ENCODE measurements around the gene PRR19.
"Not testable (repeated sequence)": the region's sequence is repeated elsewhere in the genome, so short reads cannot be mapped to it uniquely, and the experiment has no call there.

Gene PRR19, protein sequence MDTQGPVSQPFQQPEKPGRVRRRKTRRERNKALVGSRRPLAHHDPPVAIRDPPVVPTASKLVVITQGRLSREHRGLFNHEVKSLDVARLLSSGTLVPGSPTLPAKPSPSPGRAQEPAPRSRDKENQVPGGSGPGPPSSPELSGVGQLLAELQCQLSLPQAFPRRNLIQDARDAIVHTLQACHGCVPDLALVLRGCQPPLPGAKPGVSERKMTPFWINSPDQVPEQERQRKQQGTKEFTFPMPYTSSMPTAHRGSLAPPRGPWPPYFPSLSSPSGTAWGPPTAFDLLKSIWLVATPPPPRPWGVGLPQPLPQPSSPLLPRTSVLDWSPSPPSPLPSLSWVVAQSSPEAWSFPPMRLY

DNA sequence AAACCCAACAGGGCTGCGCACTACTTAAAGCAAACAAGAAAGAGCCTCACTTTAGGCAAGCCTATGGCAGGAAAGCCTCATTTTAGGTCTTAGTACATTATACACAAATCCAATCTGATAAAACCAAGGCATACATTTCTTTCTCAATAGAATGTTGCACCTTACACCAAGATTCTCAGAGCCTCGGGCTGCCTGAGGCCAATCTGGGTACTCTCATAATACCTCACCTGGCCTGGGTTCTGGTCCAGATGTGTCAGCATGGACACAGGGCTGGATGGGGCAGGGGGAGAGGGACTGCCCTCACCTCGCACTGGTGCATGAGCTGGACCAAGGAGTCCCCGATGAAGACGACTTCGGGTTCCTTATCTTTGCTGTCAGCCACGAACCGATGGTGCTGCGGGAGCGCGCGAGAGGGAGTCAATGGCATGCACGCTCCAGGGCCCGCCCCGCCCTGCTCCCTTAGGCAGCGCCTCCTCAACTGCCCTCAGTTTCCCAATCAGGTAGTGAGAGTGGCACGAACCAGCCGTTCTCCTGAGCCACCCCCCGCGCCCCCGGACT, at the start of gene PRR19:
Gene PRR19, plus strand, starts transcription at position 487 of the 558 bp plus-strand sequence. CDS start 7,453 bp downstream, outside the sequence.
- Mint-ChIP-seq H3K27ac (peak within 1 kb of the TSS; percentile 90), H3K9me3 (ENCODE audit: low read depth) (no peaks in the 10 kb centered on the region), H3K4me3 (peak within 1 kb of the TSS; percentile 89), H3K36me3 (no peaks in the 10 kb centered on the region), H3K4me1 (ENCODE audit: low read depth) (peaks cover 19% of the 10 kb centered on the region), H3K27me3 (no peaks in the 10 kb centered on the region)

DNA sequence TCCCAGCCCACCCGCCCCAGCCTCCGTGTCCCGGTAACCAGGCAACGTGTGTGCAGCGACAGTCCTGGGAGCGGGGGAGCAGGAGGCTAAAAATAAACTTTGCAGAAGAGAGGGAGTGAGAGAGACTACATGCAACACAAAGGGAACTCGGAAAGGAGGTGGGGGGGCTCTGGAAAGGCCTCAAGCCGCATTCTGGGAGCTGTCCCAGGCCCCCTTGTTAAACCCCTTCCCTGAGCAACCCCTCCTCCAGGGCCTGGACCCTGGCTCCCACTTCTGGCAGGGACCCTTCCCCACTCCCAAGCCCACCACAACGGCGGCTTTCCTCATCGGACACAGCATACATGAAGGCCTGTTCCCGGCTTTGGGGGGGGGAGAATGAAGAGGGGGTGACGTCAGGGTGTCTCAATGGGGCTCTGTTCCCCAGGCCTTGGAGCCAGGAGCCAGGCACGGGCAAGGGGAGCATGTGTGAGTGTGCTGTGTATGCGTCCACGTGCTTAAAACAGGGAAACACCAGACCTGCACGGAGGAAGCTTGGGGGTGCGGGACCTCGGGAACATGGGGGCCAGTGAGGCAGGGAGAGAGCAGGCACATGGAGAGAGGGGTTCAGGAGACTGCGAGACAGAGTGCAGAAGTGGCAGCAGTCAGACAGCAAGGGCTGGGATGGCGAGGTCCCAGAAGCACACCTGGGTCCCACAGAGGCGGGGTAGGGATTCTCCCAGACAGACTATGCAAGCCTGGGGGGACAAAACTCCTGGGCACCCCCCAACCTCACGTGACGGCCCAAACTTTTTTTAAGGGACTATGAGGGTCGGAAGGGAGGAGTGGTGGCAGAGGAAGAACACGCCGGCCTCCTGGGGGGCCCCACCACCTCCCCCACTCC, 49.3 kb upstream of the PRR19 start:
- Mint-ChIP-seq H3K27ac (peak overlapping the region; percentile 98), H3K4me3 (peak overlapping the region; percentile 98), H3K27me3 (no peaks in the 10 kb centered on the region), H3K4me1 (ENCODE audit: low read depth) (peaks cover 20% of the 10 kb centered on the region), H3K36me3 (no peaks in the 10 kb centered on the region), H3K9me3 (ENCODE audit: low read depth) (no peaks in the 10 kb centered on the region)

DNA sequence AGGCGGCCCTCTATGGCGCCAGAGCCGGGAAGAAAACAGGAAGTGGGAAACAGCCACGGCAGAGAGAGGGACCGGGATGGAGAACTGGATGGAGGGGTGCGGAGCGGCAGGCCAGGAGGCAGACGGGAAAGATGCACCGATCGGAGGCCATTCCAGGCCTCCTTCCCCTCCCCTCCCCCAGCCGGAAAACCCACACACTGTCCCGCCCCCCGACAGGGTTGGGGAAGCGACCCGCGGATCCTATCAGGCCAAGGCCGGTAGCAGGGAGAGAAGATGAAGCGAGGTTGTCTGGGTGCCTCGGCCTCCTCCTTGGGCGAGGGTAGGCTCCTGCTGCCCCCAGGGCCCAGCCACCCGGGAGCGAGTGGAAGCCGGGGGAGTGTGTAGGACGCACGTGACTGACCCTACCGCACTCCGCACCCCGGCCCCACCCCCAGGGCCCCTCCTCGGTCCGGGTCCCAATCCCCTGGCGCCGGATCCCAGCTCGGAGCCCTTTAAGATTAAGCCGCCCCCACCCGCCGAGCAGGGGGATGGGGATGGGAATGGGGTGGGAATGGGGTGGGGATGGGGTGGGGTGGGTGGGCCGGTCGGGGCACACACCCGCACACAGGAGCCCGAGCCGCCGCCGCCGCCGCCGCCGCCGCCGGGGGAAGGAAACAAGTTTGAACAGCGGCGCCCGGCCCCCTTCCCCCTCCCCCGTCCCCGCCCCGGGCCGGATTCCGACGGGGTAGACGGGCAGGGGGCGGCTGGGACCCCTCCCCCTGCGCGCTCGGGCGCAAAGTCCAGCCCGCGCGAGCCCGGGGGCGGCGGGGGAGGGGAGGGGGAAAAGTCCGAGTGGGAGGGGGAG, 48.5 kb upstream of the PRR19 start:
- Mint-ChIP-seq H3K4me3 (peak overlapping the region; percentile 98), H3K9me3 (ENCODE audit: low read depth) (no peaks in the 10 kb centered on the region), H3K36me3 (no peaks in the 10 kb centered on the region), H3K27me3 (no peaks in the 10 kb centered on the region), H3K27ac (peak overlapping the region; percentile 98), H3K4me1 (ENCODE audit: low read depth) (peaks cover 20% of the 10 kb centered on the region)

DNA sequence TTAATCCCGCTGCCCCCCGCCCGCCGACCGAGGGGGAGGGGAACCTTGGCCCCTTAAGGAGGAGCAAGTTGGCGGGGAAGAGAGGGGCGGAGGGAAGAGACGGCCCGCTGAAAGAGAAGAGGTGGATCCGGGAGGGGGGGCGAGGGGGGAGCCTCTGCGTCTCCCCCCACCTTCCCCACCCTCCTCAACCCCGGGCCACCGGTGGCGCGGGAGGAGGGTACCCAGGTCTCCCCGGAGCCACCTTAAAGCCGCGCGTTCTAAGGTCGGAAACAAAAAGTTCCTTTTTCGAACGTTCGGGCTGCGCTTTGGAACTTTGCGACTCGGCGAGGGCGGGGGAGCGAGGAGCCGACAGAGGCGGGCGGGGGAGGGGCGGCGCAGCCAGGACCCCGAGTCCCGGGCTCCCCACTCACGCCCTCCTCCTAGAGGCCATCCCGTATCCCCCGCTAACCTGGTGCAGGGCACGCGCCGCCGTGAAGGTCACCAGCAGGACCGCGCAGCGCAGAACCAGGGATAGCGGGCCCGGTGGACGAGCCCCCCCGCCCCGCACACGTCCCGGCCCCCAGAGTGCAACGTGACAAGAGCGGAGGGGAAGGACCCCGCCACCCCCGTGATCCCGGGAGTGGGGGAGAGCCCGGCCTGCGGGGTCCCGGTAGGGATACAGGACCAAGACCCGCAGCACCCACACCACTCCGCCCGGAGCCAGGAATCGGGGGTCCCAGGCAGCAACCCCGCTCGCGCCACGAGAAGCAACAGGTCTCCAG, 47.7 kb upstream of the PRR19 start:
- no peaks in the 10 kb centered on the region for H3K9me3 Mint-ChIP-seq (ENCODE audit: low read depth)
- no peaks in the 10 kb centered on the region for H3K36me3 Mint-ChIP-seq
- no peaks in the 10 kb centered on the region for H3K27me3 Mint-ChIP-seq
- H3K4me3 Mint-ChIP-seq: peak overlapping the region; percentile 84
- peak overlapping the region; percentile 16 for H3K27ac Mint-ChIP-seq
- peaks cover 20% of the 10 kb centered on the region for H3K4me1 Mint-ChIP-seq (ENCODE audit: low read depth)

DNA sequence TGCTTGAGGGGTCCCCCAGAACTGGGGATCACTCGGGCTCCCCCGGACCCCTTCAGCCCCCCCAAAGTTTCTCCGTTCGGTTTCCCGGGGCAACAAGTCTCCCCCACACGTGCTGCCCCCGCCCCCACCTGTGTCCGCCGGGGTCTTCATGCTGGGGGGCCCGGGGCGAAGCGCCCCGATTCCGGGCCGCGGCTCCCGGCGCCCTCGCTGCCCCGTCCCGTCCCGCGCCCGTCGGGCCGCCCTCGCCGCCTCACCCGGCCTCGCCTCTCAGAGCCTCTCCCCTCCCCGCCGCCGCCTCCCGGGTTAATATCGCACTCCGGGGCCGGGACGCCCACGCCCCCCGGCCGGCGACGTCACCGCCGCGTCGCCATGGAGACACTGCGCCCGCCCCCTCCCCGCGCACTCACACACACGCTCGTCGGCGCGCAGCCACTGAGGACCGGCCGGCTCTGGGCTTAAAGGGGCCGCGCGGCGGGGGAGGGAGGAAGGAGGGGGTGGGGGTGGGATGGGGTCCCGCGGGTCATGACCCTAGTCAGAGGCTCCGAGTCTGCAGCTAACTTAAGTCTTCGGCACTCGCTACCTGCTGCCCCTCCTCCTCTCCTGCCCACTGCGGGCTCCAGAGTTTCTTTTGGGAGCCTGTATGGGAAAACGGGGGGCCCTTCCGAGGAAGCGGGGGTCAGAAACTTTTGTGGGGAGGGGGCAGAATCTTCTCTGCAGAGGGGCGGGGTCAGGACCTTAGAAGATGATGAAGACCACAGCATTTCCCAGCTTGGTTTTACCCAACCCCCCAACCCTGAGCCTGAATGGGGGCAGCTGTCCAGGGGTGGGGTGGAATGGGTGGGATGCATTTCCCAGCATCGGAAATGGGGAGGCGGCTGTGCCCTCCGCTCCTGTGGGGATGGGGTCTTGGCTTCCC, 46.8 kb upstream of the PRR19 start, which contains the start of gene ERF:
Gene ERF, minus strand, starts transcription at position 279 of the 916 bp plus-strand sequence. Its CDS starts 129 bp downstream, at position 150.
- H3K27me3 Mint-ChIP-seq: no peaks in the 10 kb centered on the region
- peaks cover 17% of the 10 kb centered on the region for H3K4me1 Mint-ChIP-seq (ENCODE audit: low read depth)
- no peaks in the 10 kb centered on the region for H3K9me3 Mint-ChIP-seq (ENCODE audit: low read depth)
- H3K27ac Mint-ChIP-seq: peak within 1 kb of the TSS; percentile 68
- peak within 1 kb of the TSS; percentile 84 for H3K4me3 Mint-ChIP-seq
- no peaks in the 10 kb centered on the region for H3K36me3 Mint-ChIP-seq

DNA sequence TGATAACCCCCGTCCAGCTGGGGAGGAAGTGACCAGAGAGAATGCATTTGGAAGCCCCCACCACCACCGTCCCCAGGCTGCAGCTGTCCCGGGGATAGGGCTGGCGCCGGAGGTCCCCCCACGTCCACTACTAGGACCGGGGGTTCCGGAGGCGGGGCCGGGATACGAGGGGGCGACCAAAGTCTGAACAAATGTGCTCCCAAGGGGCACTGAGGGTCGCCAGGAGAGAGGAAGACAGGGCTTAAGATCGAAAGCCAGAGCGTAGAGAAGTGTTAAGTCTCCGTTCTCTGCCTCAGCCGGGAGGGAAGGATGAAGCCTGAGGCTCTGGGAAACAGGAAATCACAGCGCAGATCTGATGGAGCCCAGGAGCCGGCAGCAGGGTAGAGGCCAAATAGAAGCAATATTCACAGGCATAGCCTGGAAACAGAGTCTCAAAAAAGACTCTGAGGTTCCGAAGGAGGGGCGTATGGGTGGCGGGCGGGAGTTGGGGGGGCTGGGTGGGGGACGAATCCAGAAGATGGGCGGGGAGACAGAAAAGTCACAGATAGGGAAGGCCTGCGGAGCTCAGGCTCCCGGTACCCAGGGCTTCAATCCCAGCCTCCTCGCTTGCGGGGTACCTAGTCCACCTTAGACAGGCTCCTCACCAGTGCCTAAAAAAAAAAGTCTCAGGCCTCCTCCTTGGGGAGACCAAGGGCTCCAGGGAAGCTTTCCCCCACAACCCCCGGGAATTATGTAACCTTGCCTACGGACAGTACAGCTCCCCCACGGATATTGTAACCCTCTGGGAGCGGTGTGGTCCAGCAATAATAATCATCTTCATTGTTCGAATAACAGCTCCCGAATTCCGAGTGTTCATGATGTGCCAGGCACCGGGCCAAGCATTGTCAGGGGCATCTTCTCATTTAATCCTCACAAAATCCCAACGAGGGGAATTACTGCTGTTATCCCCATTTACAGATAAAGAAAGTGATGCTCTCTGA, 45.9 kb upstream of the PRR19 start:
- H3K9me3 Mint-ChIP-seq (ENCODE audit: low read depth): no peaks in the 10 kb centered on the region
- peak overlapping the region; percentile 64 for H3K27ac Mint-ChIP-seq
- H3K4me3 Mint-ChIP-seq: peak overlapping the region; percentile 84
- H3K4me1 Mint-ChIP-seq (ENCODE audit: low read depth): peaks cover 13% of the 10 kb centered on the region
- H3K27me3 Mint-ChIP-seq: no peaks in the 10 kb centered on the region
- H3K36me3 Mint-ChIP-seq: no peaks in the 10 kb centered on the region

DNA sequence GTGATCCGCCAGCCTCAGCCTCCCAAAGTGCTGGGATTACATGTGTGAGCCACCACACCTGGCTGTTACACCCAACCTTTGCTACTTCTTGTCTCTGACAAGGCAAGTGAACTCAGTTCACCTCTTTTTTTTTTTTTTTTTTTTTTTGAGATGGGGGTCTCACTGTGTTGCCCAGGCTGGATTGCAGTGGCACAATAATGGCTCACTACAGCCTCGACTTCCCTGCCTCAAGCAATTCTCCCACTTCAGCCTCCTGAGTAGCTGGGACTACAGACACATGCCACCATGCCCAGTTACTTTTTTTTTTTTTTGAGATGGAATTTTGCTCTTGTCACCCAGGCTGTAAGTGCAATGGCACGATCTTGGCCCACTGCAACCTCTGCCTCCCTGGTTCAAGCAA, 44.1 kb upstream of the PRR19 start:
- H3K9me3 Mint-ChIP-seq (ENCODE audit: low read depth); H3K36me3 Mint-ChIP-seq: not testable (repeated sequence)

DNA sequence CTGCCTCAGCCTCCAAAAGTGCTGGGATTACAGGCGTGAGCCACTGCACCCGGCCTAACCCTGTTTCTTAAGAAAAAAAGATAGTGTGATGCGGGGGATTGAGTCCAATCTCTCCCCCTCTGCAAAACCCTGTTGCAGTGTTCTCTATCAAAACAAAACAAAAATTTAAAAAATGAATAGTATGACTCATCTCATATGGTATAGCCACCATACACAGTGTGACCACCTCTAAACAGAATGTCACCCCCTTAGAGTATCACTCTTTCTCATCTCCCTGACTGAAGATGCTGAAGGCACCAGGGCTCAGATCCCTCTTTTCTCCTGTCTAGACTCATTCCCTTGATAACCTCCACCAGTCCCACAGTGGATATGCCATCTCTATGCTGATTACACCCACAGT, 40.2 kb upstream of the PRR19 start:
- H3K27ac Mint-ChIP-seq: no peak overlapping the region
- H3K4me3 Mint-ChIP-seq: no peak overlapping the region
- no peaks in the 10 kb centered on the region for H3K9me3 Mint-ChIP-seq (ENCODE audit: low read depth)
- no peaks in the 10 kb centered on the region for H3K36me3 Mint-ChIP-seq
- no peaks in the 10 kb centered on the region for H3K4me1 Mint-ChIP-seq (ENCODE audit: low read depth)
- no peaks in the 10 kb centered on the region for H3K27me3 Mint-ChIP-seq

More for the DNA sequence above, 44.1 kb upstream of the PRR19 start:
- H3K27ac Mint-ChIP-seq; H3K4me3 Mint-ChIP-seq; H3K4me1 Mint-ChIP-seq (ENCODE audit: low read depth); H3K27me3 Mint-ChIP-seq: not testable (repeated sequence)

DNA sequence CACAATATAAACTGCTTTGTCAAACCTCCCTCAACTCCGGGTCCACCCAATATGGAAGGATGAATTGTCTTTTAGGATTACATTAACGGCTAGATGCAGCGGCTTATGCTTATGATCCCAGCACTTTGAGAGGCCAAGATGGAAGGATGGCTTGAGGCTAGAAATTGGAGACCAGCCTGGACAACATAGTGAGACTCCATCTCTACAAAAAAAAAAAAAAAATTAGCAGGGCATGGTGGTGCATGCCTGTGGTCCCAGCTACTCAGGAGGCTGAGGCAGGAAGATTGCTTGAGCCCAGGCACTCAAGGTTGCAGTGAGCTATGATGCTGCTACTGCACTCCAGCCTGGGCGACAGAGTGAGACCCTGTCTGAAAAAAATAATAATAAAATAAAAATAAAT, 35.8 kb upstream of the PRR19 start:
- not testable (repeated sequence) for H3K27me3 Mint-ChIP-seq; H3K4me3 Mint-ChIP-seq; H3K9me3 Mint-ChIP-seq (ENCODE audit: low read depth); H3K27ac Mint-ChIP-seq; H3K36me3 Mint-ChIP-seq
- H3K4me1 Mint-ChIP-seq (ENCODE audit: low read depth): peaks cover 16% of the 10 kb centered on the region

DNA sequence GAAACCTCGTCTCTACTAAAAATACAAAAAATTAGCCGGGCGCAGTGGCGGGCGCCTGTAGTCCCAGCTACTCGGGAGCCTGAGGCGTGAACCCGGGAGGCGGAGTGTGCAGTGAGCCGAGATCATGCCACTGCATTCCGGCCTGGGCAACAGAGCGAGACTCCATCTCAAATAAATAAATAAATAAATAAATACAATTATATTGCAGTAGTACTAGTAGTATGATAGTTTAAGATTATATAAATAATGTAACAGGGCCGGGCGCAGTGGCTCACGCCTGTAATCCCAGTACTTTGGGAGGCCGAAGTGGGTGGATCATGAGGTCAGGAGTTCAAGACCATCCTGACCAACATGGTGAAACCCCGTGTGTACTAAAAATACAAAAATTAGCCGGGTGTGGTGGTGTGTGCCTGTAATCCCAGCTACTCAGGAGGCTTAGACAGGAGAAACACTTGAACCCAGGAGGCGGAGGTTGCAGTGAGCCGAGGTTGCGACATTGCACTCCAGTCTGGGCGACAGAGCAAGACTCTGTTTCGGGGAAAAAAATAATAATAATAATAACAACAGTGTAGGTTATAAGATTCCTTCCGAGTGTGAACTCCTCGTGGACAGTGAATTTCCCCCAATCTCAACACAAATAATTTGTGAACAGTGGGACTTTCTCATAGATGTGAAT, 34.9 kb upstream of the PRR19 start:
- H3K9me3 Mint-ChIP-seq (ENCODE audit: low read depth); H3K36me3 Mint-ChIP-seq: not testable (repeated sequence)

DNA sequence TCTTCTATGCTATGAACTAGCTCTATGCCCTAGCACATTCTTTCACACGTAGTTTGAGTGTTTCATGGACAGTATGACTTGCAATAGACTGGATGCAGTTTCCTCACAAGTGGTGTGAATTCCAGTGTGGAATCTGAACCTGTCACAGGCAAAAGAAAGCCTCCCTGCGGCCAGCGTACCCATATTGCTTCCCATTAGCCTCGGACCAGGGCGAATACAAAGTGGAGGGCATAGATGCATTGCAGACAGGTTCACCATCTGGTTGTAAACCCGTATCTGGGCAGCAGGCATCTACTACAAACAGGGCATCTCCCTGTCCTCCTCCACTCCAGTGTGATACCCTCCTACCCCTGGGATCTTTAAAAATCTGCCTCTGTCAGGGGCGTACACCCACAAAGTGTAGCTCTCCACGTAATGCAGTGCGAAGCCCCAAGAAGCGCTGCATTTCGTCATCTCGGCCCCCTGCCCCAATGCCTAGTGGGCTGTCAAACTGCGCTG, 34.2 kb upstream of the PRR19 start:
- no peaks in the 10 kb centered on the region for H3K9me3 Mint-ChIP-seq (ENCODE audit: low read depth)
- H3K4me3 Mint-ChIP-seq: no peak overlapping the region
- no peaks in the 10 kb centered on the region for H3K36me3 Mint-ChIP-seq
- H3K27me3 Mint-ChIP-seq: no peaks in the 10 kb centered on the region
- peaks cover 22% of the 10 kb centered on the region for H3K4me1 Mint-ChIP-seq (ENCODE audit: low read depth)
- no peak overlapping the region for H3K27ac Mint-ChIP-seq

More for the DNA sequence above, 34.9 kb upstream of the PRR19 start:
- H3K4me1 Mint-ChIP-seq (ENCODE audit: low read depth): peaks cover 22% of the 10 kb centered on the region
- H3K27ac Mint-ChIP-seq, H3K27me3 Mint-ChIP-seq, H3K4me3 Mint-ChIP-seq: not testable (repeated sequence)

All from activated naive CD8-positive, alpha-beta T cell (primary cell).